Raji (cell line): ENCODE measurements around the gene ZFYVE28.

Experiments
- POLR2A ChIP-seq: IDR thresholded peaks from 2 replicates; pipeline ENCODE4 v1.6.1; 2011; ENCODE audit warnings: low read depth, low read length, control low read depth; ENCODE audit not compliant: insufficient read depth

The ZFYVE28 gene

DNA sequence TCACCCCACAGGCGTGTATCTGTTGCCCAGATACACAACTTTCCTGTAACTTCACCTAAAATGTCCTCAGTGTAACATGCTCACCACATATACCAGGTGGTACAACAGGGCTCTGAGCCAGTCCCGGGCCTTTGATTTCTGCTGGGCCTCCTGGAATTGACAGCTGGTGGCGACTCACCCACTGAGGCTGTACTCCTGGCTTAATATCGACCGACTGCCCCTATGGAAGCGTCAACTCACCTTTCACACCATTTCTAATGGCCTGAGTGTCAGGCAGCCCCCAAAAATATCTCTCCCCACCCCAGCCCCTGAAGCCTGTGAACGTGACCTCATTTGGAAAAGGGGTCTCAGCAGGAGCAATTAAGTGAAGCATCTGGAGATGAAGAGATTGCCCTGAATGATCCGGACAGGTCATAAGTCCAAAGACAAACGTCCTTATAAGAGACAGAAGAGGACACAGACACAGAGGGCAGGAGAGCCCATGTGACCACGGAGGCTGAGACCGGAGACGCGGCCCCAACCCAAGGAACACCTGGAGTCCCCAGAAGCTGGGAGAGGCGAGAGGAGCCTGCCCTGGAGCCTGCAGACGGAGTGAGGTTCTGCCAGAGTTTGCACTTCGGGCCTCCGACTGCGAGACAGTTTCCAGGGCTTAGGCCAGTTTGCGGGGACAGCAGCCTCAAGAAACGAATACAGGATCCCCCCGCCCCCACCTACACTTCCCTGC is 144.0 kb downstream of the ZFYVE28 start:
- TF ChIP-seq POLR2A = no peak

DNA sequence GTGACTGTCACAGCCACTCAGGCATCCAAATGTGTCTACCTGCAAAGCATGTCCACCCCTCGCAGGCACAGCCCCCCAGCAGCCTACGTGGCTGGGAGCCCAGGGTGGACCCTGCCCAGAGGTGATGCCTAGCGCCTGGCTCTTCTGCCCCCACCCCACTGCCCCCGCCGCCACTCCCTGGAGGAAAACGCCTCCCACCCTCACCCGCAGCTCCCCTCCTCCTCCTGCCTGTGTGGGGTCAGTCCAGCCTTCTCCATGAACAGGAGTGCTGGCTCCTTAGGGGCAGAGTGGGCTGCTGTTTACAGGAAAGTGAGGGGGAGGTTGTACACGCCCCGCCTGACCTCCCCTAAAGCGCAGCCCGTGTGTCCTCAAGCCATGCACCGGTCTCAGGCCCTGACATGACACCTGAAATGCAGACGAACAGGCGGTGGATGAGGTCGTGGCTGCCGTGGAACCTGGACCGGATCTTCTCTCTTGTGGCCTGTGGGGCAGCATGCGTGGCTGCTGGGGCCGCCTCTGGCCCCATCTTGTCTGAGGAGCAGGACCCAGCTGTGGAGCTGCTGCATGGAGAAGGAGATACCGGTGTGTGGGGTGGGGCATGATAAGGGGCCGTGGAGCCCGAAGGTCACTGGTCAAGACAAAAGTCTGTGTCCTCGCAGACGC is 144.7 kb downstream of the ZFYVE28 start:
- no peak for TF ChIP-seq POLR2A

DNA sequence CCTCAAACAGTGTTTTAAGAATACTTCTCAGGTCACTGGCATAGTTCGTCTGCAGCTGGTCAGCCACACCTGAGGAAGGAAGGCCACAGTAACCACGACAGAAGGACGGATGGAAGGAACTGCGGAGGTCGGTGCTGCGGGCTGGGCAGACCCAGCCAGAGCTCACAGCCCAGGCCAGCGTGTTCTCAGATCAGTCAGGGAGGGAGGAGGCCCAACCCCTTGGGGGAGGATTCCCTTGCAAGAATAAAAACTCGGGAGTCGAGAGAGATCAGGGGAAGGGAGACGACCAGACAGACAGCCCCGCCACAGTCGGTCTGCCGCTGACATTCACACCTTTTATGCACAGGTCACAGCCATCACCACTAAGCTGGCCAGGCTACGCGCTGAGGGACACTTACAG is 145.2 kb downstream of the ZFYVE28 start:
- TF ChIP-seq POLR2A = no peak

DNA sequence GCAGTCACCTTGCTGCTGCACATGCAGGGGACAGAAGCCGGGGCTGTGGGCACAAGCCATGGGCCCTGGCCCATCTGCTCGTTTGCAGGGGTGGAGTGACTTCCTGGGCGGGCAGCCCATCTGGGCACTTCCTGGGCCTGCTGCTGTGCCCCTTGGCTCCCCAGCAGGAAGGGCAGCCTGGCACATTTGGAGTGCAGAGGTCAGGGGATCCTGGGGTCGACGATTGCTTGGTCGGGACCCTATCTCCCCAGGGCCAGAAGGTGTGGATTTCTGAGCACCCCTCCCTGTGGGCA is 145.7 kb downstream of the ZFYVE28 start:
- TF ChIP-seq POLR2A = no peak

DNA sequence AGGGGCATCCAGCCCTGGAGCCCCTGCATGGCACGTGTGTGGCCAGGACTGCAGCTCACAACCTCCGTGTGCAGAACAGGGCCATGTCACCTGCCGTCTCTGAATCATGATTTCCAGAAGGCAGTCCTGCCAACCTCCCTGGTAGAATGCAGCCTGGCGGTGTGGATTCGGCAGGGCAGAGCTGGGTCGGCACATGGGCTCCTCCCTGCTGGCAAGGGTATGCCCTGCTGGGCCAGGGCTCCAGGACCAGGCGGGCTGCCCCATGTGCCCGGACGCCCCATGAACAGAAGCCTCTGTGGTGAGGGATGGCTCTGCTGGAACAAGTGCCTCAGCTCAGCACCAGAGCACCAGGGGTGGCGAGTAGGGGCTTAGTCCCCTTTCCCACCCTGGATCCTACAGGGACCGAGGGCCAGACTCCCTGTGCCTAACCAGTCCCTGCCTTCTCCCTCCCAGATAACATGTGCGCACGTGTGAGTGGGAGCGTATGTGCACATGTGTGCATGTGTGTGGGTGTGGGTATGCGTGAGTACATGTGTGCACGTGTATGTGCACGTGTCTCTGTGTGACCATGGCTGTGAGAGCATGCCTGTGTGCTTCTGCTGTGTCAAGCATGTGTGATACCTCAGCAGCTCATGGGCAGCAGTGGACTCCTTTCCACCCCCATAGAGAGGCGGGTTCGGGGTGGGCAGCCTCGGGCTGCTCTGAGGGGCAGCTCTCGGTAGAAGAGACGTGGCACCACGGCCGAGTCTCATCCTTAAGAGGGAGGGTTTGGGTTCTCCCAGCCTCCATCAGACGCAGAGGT is 146.2 kb downstream of the ZFYVE28 start:
- TF ChIP-seq POLR2A = no peak

DNA sequence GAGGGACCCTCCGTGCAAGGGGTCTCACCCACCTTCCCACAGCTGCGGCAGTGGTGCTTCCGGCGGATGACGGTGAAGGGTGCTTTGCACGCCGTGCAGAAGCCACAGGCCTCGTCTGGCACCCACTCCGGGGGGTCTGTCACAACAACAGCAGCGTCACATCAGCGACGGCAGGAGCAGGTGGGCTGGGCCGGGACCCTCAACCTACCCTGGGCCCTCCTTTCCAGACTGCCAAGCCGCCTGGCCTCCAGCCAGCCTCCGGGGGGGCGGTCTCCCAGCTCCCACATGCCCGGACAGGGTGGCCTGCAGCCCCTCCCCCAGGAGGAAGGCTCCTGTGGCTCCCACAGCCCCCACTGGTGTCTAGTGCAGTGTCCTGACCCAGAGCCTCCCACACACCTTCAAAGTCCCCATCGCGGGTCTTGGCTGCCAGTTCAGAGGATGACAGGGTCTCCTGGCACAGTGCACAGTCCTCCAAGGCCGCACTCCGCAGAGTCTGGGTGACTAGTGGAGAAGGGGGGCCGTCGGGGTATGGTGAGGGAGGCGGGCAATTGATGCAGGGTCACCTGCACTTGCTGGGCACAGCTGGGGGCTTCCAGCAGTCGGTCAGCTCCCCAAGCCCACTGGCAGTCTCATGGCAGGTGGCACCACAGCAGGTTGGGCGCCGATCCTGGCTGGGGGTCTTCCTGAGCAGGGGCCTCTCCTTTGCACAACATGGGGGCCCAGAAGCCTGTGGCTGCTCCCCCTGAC is 147.0 kb downstream of the ZFYVE28 start:
- no peak for TF ChIP-seq POLR2A

DNA sequence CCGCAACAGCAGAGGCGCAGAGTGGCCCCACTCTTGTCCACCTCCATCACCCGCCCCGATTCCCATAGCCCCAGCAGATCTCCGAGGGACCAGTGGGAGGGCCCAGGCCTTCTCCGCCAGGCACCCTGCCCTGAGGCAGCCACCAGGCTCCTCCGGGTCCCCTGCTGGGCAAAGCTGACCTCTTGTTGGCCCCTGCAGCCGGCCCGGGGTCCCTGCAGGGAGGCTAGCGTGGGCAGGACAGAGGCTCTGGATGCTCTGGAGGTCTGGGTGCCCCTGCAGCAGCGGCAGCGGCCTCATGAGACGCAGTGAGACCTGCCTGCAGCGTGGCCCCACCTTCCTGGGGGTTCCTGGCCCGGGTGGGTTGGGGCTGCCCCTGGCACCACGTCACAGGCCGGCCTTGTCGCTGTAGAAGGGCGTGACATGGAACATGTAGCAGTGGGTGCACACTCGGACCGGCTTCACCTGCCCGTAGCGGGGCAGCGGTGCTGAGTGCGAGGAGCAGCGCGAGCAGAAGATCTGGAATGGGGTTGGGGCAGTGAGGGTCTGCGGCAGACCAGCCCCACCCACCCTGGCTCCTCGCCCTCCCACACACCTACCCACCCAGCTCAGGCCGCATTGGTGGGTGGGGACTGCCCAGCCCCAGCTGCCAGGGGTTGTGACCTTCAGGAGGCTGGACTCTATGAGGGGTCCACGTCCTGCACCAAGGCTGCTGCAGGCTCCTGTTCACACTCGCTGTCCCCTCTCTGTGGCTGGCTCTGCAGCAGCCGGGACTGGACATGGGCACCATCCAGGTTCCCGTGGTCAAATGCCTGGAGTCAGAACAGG is 147.9 kb downstream of the ZFYVE28 start:
- TF ChIP-seq POLR2A = no peak

DNA sequence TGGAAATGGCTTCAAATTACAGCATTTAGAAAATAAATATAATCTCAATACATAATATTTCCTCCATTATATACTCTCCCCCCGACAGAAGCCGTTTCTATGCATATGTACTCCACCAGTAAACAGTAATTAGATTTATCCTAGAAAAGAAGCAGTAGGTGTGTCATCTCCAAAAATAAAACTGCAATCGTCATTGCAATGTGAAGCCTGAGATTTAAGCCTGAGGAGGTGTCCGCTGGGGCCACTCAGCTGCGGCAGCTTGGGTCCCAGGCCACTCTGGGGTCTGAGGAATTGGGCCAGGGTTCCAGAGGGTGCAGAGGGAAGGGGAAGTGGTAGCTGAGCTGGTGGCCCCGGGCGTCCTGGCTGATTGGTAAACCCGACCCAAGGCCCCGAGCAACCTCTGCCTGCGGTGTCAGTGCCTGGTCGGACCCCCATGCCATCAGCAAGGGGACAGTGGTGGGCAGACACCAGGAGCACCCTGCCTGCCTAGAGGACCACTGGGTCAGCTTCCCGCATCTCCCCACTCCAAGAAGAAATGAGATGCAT is 148.8 kb downstream of the ZFYVE28 start:
- TF ChIP-seq POLR2A = no peak

DNA sequence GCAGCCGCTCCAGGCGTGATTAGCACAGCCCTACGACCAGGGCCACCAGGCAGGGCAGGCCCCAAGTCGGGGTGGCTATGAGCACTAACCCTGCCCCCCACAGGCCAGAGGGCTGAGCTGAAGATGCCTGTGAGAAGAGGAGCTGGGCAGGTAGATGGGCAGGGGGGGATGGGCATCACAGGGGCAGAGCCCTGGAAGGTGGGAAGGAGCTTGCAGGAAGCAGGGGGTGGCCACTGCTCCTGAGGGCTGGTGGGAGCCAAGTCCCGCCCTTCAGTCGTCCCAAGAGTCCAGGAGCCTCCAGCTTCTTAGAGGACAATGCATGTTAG is 149.3 kb downstream of the ZFYVE28 start:
- no peak for TF ChIP-seq POLR2A

DNA sequence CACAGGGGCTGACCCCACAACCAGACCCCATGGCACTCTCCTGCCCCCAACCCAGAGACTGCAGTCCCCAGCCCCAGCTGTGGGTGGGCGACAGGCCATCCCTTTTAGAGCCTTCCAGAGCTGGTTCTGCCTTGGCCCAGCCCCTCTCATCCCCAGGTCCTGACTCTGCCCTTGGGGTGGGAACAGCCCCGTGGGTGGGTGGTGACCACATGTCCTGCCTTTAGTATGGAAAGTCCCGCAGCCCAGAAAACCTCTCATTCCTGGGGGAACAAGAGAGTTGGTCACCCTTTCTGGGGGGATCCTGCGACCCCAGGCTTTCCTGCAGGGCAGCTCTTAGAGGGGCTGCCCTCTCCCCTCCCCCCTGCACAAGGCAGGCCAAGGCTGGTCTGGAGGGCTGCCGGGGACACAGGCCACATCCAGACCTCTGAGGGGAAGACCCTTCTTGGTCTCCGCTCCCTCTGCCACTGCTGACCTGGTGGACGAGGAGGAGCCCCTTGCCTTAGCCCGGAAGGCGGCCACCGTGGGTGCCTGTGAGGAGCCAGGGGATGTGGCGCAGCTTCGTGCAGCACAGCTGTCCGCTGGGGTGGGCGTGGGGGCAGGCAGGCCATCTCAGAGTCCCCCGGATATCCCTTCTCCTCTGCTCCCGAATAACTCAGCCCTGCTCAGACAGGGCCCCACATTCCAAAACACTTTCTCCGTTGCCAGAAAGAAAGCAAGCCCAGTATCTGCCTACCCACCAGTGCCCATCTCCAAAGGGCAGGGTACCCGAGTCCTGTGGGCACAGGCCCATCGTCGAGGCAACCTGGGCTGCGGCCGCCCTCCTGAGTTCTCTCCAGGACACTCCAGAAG is 149.9 kb downstream of the ZFYVE28 start:
- TF ChIP-seq POLR2A = no peak

DNA sequence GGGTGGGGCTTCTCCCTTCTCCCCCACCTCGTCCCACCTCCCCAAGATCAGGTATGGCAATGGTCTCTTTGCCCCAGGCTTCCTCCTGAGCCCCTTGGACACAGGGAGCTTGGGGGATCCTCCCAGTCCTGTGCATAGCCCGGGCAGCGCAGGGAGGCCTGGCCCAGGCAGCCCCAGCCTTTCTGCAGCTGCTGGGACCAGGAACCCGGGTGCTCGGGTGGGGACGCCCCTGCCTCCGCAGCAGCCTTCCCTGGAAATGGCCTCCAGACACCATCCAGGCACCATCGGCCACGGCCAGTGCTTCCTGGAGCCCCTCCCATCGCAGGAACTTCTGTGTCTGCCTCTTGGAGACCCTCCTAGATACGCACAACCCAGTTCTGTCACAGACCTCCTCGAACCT is 150.6 kb downstream of the ZFYVE28 start:
- no peak for TF ChIP-seq POLR2A

DNA sequence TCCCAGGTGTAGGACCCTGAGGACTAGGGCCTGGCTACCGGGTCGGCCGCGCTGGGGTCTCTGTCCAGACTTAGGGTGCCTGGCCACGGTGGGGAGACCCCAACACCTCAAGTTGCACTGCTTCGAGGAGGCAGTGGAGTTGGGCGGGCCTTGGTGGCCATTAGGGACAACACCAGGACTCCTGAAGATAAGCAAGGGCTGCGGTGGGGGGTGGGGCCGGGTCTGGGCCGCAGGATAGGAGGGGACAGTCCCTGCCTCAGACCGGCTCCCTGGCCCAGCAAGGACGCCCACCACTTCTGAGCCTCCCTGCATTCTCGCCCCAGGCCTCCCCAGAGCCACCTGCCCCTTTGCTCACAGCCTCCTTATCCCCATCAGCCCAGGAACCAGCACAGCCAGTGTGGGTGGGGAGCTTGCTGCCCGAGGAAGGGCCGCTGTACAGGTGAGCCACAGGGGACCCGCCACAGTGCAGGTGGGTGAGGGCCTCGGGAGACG is 151.1 kb downstream of the ZFYVE28 start:
- no peak for TF ChIP-seq POLR2A

DNA sequence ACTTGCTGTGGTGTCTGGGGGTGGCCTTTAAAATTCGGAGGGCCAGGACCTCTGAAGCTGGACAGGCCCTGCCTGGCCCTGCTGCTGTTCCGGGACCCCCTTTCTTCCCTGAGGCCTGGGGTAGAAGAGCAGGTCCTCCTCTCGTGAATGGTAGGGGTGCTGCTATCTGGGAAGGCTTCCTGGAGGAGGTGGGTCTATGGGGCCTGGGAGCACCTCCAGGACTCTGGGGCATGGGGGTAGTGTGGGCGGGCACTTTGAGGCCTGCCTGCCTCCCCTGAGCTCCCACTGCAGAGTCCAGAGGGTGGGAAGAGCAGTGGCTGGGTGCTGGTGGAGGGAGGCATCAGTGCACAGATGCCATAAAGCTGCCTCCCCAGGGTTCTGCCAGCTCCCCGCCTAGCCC is 151.6 kb downstream of the ZFYVE28 start:
- TF ChIP-seq POLR2A = no peak
